Neural crest cell (in vitro differentiated cells): ENCODE measurements around the gene GZMB. TPM values are rescaled to one million over a fixed set of nuclear protein-coding genes. Genes with fewer than 3 reads are reported as not detected.

Experiments
- DNase-seq: peaks from one replicate; pipeline ENCODE4 v3.0.0; 2021; ENCODE audit warnings: low read depth, mixed read lengths, low spot score
- H3K27ac Mint-ChIP-seq: one replicate; pipeline ENCODE4 v1.8.0; 2021; ENCODE audit warnings: mild to moderate bottlenecking, mixed read lengths; ENCODE audit not compliant: unreplicated experiment
- H3K27me3 Mint-ChIP-seq: 2 replicates; pipeline ENCODE4 v1.8.0; 2021; ENCODE audit warnings: low read depth, mild to moderate bottlenecking, mixed read lengths
- H3K36me3 Mint-ChIP-seq: 2 replicates; pipeline ENCODE4 v1.8.0; 2021; ENCODE audit warnings: low read depth, mild to moderate bottlenecking, mixed read lengths
- H3K4me1 Mint-ChIP-seq: 2 replicates; pipeline ENCODE4 v1.8.0; 2021; ENCODE audit warnings: mixed read lengths
- H3K4me3 Mint-ChIP-seq: one replicate; pipeline ENCODE4 v1.8.0; 2021; ENCODE audit warnings: mild to moderate bottlenecking, mixed read lengths
- H3K9me3 Mint-ChIP-seq: 2 replicates; pipeline ENCODE4 v1.8.0; 2021; ENCODE audit warnings: mixed read lengths
- long read RNA-seq: library from polyadenylated mRNA; unstranded; transcript quantifications from one replicate; pipeline ENCODE4 v2.0.0, GENCODE V29; 2020
- total RNA-seq: library from RNA; stranded (reverse); gene quantifications from 2 replicates; pipeline ENCODE4 v1.2.1, GENCODE V29; 2021
- TF ChIP-seq, protein P1 (sequence below): fragments of 200-600 bp; sonication (generic); conservative IDR thresholded peaks from 2 replicates; pipeline ENCODE4 v1.5.0; 2021; ENCODE audit warnings: antibody characterized with exemption, mild to moderate bottlenecking

The GZMB gene
- not detected in 2 replicates for total RNA-seq
- long read RNA-seq, result 0 reads

DNA sequence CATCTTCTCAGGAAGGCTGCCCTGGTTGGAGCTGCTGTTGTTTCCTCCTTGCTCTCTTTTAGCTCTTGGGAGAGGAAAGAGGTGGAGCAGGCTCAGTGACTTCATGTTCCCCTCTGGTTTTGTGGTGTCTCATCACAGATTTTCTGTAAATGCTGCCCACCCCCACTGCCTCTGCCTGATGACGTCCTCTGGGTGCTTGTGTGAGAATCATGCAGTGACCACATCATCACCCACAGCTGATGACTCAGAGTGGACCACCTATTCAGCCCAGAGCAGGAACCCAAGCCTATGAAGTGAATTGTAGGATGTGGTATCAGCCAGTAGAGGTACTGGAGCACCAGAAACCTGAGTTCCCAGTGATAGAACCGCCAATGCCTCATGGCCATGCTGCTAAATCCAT is at the start of gene GZMB:
TSS of gene GZMB (minus strand) at position 33 of the 400 bp plus-strand sequence. CDS start at position 3, 30 bp downstream.
- TF ChIP-seq, protein P1, sequence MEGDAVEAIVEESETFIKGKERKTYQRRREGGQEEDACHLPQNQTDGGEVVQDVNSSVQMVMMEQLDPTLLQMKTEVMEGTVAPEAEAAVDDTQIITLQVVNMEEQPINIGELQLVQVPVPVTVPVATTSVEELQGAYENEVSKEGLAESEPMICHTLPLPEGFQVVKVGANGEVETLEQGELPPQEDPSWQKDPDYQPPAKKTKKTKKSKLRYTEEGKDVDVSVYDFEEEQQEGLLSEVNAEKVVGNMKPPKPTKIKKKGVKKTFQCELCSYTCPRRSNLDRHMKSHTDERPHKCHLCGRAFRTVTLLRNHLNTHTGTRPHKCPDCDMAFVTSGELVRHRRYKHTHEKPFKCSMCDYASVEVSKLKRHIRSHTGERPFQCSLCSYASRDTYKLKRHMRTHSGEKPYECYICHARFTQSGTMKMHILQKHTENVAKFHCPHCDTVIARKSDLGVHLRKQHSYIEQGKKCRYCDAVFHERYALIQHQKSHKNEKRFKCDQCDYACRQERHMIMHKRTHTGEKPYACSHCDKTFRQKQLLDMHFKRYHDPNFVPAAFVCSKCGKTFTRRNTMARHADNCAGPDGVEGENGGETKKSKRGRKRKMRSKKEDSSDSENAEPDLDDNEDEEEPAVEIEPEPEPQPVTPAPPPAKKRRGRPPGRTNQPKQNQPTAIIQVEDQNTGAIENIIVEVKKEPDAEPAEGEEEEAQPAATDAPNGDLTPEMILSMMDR, result no peak
- H3K27ac Mint-ChIP-seq, result no peak within 1 kb of the TSS
- H3K9me3 Mint-ChIP-seq, result peaks cover 12% of the 10 kb centered on the region
- H3K27me3 Mint-ChIP-seq, result peaks cover 22% of the 10 kb centered on the region
- no peak for DNase-seq
- no peaks in the 10 kb centered on the region for H3K36me3 Mint-ChIP-seq
- no peaks in the 10 kb centered on the region for H3K4me1 Mint-ChIP-seq
- H3K4me3 Mint-ChIP-seq, result no peak within 1 kb of the TSS

- DNase-seq, result no peak
Measured at GRCh38 chr14:24681056-24681455, 47.1 kb upstream of the GZMB start.

GRCh38 chr14:24680516-24680915 is 46.5 kb upstream of the GZMB start:
- no peaks in the 10 kb centered on the region for H3K36me3 Mint-ChIP-seq
- no peak for DNase-seq
- H3K4me3 Mint-ChIP-seq, result no peak overlapping the region
- no peak overlapping the region for H3K27ac Mint-ChIP-seq
- TF ChIP-seq, protein P1, result no peak
- H3K9me3 Mint-ChIP-seq, result no peaks in the 10 kb centered on the region
- peaks cover 69% of the 10 kb centered on the region for H3K27me3 Mint-ChIP-seq
- peaks cover 3% of the 10 kb centered on the region for H3K4me1 Mint-ChIP-seq

More at GRCh38 chr14:24681056-24681455, 47.1 kb upstream of the GZMB start:
- no peak overlapping the region for H3K4me3 Mint-ChIP-seq
- no peaks in the 10 kb centered on the region for H3K36me3 Mint-ChIP-seq
- TF ChIP-seq, protein P1, result no peak
- H3K27ac Mint-ChIP-seq, result no peak overlapping the region
- H3K27me3 Mint-ChIP-seq, result peaks cover 65% of the 10 kb centered on the region
- no peaks in the 10 kb centered on the region for H3K9me3 Mint-ChIP-seq
- H3K4me1 Mint-ChIP-seq, result peaks cover 3% of the 10 kb centered on the region

DNA sequence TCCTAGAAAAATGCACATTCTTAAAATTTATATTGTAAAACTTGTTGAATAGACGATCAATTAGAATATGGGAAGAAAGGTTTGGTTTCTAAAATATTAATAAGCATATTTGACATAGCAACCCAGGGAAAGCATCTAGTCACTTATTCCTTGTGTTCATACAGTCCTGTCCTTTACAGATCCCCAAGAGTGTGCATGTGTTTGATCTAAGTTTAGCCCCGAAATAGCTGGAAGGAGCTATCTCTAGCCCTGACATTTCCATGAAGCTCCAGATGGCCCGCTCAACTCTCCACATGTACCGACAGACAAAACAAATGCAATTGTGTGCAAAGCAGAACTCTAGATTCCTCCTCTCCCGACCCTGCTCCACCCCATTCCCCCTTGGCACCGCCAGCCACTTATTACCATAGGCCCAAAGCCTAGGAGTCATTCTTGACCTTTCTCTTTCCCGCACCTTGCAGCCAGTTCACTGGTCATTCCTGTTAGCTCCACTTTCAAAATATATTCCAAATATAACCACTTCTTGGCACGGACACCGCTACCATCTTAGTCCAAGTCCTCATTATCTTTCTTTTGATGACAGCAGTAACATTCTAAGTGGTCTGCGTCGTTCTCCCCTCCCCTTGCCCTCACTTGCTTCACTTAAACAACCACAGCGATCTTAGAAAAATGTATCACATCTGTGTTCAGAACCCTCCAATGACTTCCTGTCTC is 45.4 kb upstream of the GZMB start:
- Mint-ChIP-seq H3K27me3 (peaks cover 69% of the 10 kb centered on the region), H3K27ac (no peak overlapping the region), H3K4me1 (peaks cover 3% of the 10 kb centered on the region), H3K9me3 (no peaks in the 10 kb centered on the region), H3K36me3 (no peaks in the 10 kb centered on the region), H3K4me3 (no peak overlapping the region)
- no peak for DNase-seq
- TF ChIP-seq, protein P1, result no peak

- peak; percentile 76 for DNase-seq
- Mint-ChIP-seq H3K27me3 (peaks cover 74% of the 10 kb centered on the region), H3K4me1 (peaks cover 3% of the 10 kb centered on the region), H3K36me3 (no peaks in the 10 kb centered on the region), H3K9me3 (no peaks in the 10 kb centered on the region), H3K27ac (no peak overlapping the region), H3K4me3 (no peak overlapping the region)
- TF ChIP-seq, protein P1, result peak; percentile 99
Measured at GRCh38 chr14:24678801-24679247, 44.8 kb upstream of the GZMB start.
